ENCODE measurements around the gene TGFBI.

The TGFBI gene

DNA sequence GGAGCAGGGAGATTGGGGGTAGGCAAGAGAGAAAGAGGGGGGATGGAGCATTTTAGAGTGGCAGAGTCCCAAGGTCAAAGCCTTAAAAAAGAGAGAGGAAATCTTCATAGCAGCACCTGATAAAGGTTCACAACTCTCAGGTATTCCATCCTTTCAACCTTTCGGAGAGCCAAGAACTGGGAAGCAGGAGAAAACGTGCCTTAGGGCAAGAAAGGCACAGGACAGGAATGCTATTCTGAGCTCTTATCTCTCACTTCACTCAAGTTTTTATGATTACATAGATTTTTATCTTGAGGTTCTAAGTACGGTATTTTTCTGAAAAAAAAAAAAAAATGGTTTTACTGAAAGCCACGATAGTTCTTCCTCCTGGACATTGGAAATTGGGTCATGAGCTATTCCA, 69.4 kb downstream of the TGFBI start:
- no peak for DNase-seq

DNA sequence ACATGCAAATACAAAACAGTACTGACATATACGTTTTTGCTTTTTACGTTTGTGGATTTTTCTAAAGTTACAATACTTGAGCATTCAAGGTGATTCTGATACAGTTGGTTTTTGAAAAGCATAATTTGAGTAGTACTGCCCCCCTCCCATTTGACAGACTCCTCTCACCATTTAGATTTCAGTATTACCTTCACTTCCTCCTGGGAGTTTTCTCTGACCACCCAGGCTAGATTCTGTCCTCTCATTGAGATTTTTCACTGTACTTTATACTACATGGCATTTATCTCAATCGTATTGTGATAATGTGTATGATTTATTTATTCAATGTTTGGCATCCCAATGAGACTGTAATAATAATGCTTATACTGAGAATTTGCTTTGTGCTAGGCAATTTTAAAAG, 71.1 kb downstream of the TGFBI start:
- no peak for DNase-seq

DNA sequence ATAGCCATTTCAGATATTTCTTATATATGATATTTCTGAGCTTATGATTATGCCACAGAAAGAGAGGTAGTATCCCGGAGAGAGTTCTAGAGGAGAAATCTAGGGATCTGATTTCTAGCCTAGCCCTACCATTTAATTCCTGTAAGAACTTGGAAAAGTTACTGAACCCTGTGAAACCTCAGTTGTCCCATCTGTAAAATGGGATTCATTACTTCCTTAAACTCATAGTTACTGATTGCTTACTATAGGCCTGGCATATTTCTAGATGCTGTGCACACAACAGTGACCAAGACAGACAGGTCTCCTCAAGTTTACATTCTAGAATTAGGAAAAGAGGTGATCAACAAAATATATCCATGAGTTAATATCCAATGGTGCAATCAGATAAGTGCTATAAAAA, 73.1 kb downstream of the TGFBI start:
- DNase-seq = no peak

DNA sequence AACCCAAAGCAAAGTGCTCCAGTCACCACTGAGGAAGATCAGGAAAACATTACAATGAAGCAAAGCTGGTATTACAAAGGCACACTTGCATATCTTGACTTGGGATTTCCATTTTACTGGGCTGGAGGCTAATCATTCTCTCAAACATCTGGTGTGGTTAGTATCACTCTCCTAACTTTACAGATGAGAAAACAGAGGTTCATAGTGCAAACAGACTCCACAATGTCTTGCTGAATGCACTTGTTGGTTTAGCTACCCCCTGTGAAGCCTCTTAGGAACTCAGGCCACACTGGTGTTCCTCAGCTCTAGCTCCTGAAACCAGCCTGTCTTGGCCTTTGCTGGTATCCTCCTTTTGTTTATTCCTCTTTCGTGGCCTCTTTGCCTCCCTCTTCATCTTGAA, 74.3 kb downstream of the TGFBI start:
- no peak for DNase-seq

DNA sequence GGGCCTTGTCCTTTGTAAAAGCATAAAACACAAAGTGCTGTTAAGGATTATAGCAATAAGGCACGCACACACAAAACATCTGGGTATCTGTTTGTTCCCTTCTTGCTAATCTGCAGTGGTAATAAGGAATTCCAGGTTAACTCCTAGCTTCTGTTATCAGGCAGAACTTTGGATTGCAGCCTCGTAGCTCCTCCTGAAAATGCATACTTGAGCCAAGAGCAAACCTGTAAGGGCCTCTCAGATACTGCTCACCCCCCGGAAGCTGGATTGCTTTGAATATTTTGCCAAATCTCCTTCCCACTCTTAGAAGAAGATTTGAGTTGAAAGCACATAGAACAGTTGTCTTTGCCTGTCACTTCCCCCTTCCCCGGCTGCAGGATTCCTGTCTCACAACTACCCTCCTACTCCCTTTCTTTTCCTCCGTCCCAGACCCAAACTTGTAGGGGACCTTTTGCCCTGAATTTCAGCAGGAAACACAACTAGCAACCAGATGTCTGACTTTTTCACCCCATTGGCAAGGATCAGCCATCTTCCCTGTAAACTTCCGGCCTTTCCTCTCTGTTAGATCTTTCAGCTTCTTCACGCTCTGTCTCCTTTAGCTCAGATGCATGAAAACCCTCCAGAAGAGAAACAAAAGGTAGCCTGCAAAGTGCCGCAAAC, 75.6 kb downstream of the TGFBI start:
- DNase-seq = no peak

DNA sequence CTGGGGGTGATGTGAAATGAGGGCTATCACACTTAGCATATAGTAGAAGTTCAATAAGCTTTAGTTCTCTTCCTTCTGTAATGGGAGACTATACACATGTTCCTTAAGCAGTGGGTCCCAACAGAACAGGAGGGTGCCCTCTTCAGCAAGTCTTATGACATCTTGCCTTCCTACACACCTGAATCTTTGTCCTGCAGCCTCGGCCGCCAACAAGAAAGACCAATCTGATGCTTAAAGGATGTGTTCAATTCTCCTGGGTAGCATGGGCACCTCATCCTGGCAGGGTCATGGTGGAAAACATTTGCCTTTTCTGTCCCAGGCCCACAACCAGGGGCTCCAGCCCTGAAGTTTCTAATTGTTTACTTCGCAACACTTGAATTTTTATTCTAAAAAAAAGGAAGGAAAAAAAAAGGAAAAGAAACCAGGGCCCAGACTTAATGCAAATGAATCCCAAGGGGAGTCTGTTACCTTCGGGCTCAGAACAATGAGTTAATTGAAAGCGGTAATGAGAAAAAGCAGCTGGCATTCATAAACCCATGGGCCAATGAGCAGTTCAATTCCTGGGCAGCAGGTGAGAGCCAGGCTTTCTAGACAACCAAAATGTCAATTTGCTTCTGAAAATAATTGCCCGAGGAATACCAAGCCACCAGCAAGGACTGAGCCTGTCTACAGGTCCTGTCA, 77.7 kb downstream of the TGFBI start:
- no peak for DNase-seq

DNA sequence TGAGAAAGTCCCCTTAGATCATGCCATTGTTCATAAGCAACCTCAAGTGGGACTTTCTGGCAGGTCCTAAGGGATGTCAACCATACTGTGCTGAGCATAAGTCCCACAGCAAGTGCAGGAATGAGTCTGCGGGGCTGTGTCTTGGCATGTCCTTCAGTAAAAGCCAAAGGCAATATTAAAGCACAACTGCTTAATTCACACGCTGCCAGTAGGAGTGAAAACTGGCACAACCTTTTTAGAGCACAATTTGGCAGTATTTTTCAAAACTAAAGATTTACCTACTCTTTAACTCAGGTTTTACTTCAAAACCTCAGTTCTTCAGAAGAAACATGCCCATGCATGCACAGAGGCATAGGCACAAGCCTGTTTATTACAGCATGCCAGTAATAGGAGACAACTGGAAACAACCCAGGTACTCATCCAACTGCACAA, 79.4 kb downstream of the TGFBI start:
- DNase-seq = no peak

DNA sequence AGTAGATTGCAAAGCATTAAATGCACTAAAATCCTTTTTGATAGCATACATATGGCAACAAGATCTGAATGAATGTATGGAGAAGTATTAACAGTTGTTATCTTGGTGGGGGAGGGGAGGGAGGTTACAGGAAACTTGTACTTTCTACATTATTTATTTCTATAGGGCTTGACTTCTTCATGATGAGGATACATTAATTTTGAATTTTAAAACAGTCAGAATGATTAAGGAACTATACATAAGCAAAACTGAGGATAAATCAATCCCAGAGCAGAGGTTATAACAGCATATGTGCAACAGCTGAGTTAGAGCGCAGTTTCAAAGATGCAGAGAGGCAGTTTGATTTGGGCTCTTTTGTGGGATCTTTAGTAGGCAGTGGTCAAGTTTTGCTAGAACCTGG, 80.0 kb downstream of the TGFBI start:
- no peak for DNase-seq

DNA sequence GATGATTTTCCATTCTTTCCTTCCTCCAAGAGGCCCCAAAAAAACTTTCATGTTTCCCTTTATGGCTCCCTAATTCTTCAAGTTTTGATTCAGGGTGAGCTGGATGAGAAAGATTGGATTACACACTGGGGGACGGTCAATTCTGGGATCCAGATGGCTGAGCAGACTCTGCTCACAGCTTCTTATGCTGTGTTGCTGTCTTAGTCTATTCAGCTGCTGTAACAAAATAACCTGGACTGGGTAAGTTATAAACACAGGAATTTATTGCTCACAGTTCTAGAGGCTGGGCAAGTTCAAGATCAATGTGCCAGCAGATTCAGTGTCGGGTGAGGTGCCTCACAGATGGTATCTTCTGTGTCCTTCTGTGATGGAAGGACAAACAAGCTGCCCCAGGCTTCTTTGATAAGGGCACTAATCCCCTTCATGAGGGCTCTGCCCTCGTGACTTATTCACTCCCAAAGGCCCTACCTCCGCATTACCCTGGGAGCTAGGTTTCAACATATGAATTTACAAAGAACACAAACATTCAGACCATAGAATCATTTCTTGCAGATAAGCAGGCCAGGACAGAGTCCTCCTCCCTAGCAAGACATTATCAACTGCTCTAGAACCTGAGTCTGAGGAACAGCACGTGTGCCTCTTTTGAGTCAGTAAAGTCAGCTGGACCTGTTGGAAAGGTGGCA, 80.8 kb downstream of the TGFBI start:
- DNase-seq = no peak
